Common myeloid progenitor, CD34-positive (primary cell): ENCODE measurements around the gene FILIP1.

Experiments used
- CTCF ChIA-PET: fragments of 350-600 bp; sonication (Branson Sonifier 250); formaldehyde crosslinking; loops from one replicate; lab custom pipeline; 2021; ENCODE audit warnings: antibody characterized with exemption; lab: Charles Lee
- POLR2A ChIA-PET: fragments of 350-600 bp; sonication (Branson Sonifier 250); formaldehyde crosslinking; loops from one replicate; lab custom pipeline; 2021; ENCODE audit warnings: antibody characterized with exemption; lab: Charles Lee
- DNase-seq, 3 donors: peaks; one replicate each; pipeline versions ENCODE4 v3.0.0 to v3.0.0-alpha.2; 2013
- H3K27ac ChIP-seq, 2 experiments: 1 replicate in 1 of 2; 2 replicates in 1 of 2; pipeline ENCODE4 v1.7.0; 2013; ENCODE audit warnings: inconsistent platforms in 2 of 2, low read length in 2 of 2, mild to moderate bottlenecking in 2 of 2, low read depth in 1 of 2, moderate library complexity in 1 of 2; ENCODE audit not compliant: severe bottlenecking in 2 of 2, insufficient read depth in 1 of 2, poor library complexity in 1 of 2
- H3K27me3 ChIP-seq, 5 experiments: replicated peaks in 2 of 5; 1 replicate in 3 of 5; 2 replicates in 2 of 5; pipeline versions ENCODE4 v1.6.1 to v1.7.0; 2013; ENCODE audit warnings: low read length in 4 of 5, mild to moderate bottlenecking in 2 of 5, moderate library complexity in 2 of 5, inconsistent platforms in 1 of 5; ENCODE audit not compliant: insufficient read depth in 5 of 5, control insufficient read depth in 4 of 5
- H3K36me3 ChIP-seq, 4 experiments: 1 replicate in 2 of 4; 2 replicates in 2 of 4; pipeline versions ENCODE4 v1.6.1 to v1.7.0; 2013; ENCODE audit warnings: low read length in 3 of 4, control low read depth in 1 of 4, mild to moderate bottlenecking in 1 of 4; ENCODE audit not compliant: control insufficient read depth in 4 of 4, insufficient read depth in 4 of 4
- H3K4me1 ChIP-seq, 4 experiments: 1 replicate in 3 of 4; 2 replicates in 1 of 4; pipeline versions ENCODE4 v1.6.1 to v1.7.1; 2013; ENCODE audit warnings: low read length in 3 of 4, mild to moderate bottlenecking in 3 of 4, control low read depth in 1 of 4, inconsistent platforms in 1 of 4, moderate library complexity in 1 of 4; ENCODE audit not compliant: control insufficient read depth in 4 of 4, insufficient read depth in 4 of 4; ENCODE audit errors: control extremely low read depth in 1 of 4
- H3K4me3 ChIP-seq, 7 experiments: 1 replicate in 4 of 7; 2 replicates in 3 of 7; pipeline versions ENCODE4 v1.5.1 to v1.7.0; 2013; ENCODE audit warnings: mild to moderate bottlenecking in 7 of 7, low read length in 6 of 7, moderate library complexity in 6 of 7, inconsistent platforms in 2 of 7, low read depth in 2 of 7, control low read depth in 1 of 7; ENCODE audit not compliant: insufficient read depth in 4 of 7, control insufficient read depth in 1 of 7; ENCODE audit errors: extremely low read depth in 1 of 7
- H3K9me3 ChIP-seq, 5 experiments: 1 replicate in 4 of 5; 2 replicates in 1 of 5; pipeline versions ENCODE4 v1.6.1 to v1.7.1; 2013; ENCODE audit warnings: low read length in 4 of 5, mild to moderate bottlenecking in 2 of 5, inconsistent platforms in 1 of 5, low read depth in 1 of 5, moderate library complexity in 1 of 5; ENCODE audit not compliant: control insufficient read depth in 4 of 5, insufficient read depth in 2 of 5; ENCODE audit errors: control extremely low read depth in 1 of 5
- WGBS: methylation state at CpG from one replicate; pipeline ENCODE4 v1.1.5; 2013; ENCODE audit not compliant: insufficient coverage; 5-methylcytosine and 5-hydroxymethylcytosine counted together

FILIP1 gene

DNA sequence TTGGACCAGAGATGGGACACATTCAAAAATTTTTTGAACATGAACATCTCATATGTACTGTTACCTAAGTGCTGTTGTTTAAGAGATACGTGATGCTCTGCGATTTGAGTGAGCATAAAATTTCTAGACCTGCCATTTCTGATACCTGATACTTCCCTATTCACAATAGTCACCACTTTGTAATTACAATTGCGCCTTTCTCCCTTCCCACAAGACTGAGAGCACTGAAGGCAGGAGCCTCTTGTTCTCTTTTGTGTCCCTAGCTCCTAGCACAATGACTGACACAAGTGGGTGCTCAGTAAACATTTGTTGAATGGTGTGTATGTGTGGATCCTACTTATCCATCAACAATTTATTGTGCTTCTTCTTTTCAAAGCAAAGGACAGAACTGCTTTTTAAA lies 116.2 kb downstream of the FILIP1 start:
- no peaks in the 10 kb centered on the region for H3K36me3 ChIP-seq
- no CpG with 5 or more reads among the region's 3 CpGs for WGBS
- POLR2A ChIA-PET, result no interaction called here
- CTCF ChIA-PET, result no interaction called here
- H3K4me1 ChIP-seq, result no peaks in the 10 kb centered on the region
- no peaks in the 10 kb centered on the region for H3K9me3 ChIP-seq
- H3K27me3 ChIP-seq, result peaks cover 0 to 2% (median 0%) of the 10 kb centered on the region in 5 experiments
- H3K27ac ChIP-seq, result no peak overlapping the region
- no peak for DNase-seq
- no peak overlapping the region for H3K4me3 ChIP-seq

DNA sequence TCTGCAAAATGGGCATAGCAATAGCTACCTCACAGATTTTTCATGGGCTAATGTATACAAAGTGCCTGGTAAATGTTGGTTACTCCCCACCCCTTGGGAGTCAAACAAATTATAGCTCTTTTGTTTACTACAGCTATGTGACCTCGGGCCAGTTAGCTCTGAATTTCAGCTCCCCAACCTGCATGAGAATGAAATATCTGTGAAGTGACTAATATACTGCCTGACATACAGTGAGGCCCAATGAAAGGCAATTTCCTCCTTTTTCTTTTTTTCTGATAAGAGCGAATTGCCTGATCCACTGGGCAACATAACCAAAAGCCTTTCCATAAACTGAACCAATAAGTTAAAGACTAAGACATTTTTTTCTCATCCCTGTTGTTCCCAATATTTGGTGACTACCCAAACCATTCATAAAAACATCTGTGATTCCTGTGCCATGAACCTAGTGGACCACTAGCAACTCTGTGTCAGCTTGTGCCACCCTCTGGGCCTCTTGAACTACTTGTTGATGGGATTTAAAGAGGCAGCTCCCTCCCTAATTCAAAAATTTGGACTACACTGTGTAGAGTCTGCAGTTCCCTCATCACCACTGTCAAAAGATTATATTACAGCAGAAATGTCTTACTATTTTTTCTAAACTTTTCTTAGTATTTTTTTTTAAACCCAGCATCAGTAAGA lies 117.1 kb downstream of the FILIP1 start:
- Histone ChIP-seq H3K27me3 (peaks cover 0 to 2% (median 0%) of the 10 kb centered on the region in 5 experiments), H3K9me3 (no peaks in the 10 kb centered on the region), H3K27ac (no peak overlapping the region), H3K4me3 (no peak overlapping the region), H3K4me1 (no peaks in the 10 kb centered on the region), H3K36me3 (no peaks in the 10 kb centered on the region)
- ChIA-PET CTCF (no interaction called here), POLR2A (no interaction called here)
- 100% methylated on average over 1 of the region's 2 CpGs for WGBS
- no peak for DNase-seq

DNA sequence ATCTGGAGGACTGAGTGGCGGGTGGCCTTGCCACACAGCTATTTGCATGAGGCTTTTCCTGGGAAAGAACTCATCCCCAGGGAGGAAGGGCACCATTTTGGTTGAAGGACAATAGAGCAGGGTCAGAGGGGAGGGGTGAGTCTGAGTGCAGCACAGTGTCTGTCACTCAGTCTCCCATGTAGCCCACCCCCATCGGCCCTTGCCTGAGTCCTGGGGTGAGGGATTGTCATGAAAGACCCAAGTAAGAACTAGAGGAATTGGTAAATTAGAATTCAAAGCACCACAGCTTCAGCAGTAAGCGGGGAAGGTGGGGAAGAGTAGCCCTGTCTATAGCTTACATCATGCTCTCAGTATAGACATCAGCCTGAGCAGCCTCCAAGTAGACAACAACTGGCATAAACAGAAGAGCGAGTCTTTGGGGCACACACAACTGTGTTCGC lies 118.6 kb downstream of the FILIP1 start:
- no peak overlapping the region for H3K27ac ChIP-seq
- WGBS, result 84% methylated on average over 3 of the region's 5 CpGs
- no peaks in the 10 kb centered on the region for H3K9me3 ChIP-seq
- POLR2A ChIA-PET, result no interaction called here
- H3K4me1 ChIP-seq, result no peaks in the 10 kb centered on the region
- peaks cover 0 to 2% (median 0%) of the 10 kb centered on the region in 5 experiments for H3K27me3 ChIP-seq
- H3K36me3 ChIP-seq, result no peaks in the 10 kb centered on the region
- H3K4me3 ChIP-seq, result no peak overlapping the region
- CTCF ChIA-PET, result no interaction called here
- no peak for DNase-seq

DNA sequence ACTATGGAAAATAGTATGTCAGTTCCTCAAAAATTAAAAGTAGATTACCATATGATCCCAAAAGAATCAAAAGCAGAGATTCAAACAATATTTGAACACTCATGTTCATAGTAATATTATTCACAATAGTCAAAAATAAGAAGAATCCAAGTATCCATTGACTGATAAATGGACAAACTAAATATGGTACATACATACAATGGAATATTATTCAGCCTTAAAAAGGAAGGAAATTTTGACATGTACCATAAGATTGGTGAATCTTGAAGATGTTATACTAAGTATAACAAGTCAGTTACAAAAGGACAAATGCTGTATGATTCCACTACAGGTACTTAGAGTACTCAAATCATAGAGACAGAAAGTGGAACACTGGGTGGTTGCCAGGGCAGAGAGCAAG lies 120.7 kb downstream of the FILIP1 start:
- CTCF ChIA-PET, result no interaction called here
- no peak overlapping the region for H3K4me3 ChIP-seq

DNA sequence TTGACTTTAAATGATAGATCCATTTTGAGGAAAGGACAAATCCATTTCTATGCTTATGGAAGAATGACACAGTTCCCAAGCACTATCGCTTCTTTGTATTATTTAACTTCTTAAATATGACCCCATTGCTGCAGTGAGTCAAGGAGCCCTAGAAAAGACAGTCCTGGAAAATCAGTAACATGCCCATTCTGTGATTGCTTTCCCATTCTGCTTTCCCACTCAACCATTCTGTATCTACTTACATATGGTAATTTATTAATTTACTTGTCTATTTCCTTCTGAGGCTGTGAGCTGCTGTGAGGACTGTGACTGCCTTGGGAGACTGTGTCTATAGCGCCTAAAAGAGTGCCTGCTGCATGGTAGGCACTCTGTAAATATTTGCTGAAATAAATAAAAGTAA lies 123.6 kb downstream of the FILIP1 start:
- no peak overlapping the region for H3K4me3 ChIP-seq
- no peaks in the 10 kb centered on the region for H3K9me3 ChIP-seq
- POLR2A ChIA-PET, result no interaction called here
- 100% methylated on average over 1 of the region's 2 CpGs for WGBS
- CTCF ChIA-PET, result interaction anchor here (0.9 kb wide), 1 partner anchor 12 kb away, joined by 3 read pairs; no protein-coding TSS in a partner anchor
- no peak overlapping the region for H3K27ac ChIP-seq
- DNase-seq, result no peak
- no peaks in the 10 kb centered on the region for H3K4me1 ChIP-seq
- H3K36me3 ChIP-seq, result no peaks in the 10 kb centered on the region
- peaks cover 0 to 2% (median 0%) of the 10 kb centered on the region in 5 experiments for H3K27me3 ChIP-seq

More for the DNA sequence above, 120.7 kb downstream of the FILIP1 start:
- no peaks in the 10 kb centered on the region for H3K36me3 ChIP-seq
- peaks cover 0 to 2% (median 0%) of the 10 kb centered on the region in 5 experiments for H3K27me3 ChIP-seq
- H3K9me3 ChIP-seq, result no peaks in the 10 kb centered on the region
- no peaks in the 10 kb centered on the region for H3K4me1 ChIP-seq
- POLR2A ChIA-PET, result no interaction called here
- H3K27ac ChIP-seq, result no peak overlapping the region
- DNase-seq, result no peak

DNA sequence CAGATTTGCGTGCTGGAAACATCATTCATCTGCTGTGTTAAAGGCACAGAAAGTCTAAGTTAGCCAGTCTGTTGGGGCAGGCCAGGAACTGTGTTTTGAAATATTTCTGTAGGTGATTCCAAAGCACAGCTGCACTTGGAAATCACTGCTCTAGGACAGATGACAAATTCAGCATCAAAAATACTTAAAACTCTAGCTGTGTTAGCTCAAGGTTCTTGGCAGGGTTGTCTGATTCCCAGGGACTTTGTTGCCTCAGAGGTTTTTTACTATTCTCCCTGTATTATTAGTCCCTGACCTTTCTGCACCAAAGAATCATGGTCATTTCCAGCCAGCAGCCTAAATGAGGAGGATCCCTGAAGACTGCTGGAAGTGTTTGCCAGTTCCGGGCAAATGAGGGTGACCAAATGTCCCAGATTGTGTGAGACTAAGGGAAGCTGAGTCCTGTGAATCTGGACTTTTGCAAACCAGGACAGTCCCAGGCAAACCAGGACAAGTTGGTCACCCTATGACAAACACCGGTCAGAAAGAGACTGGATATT lies 124.7 kb downstream of the FILIP1 start:
- H3K9me3 ChIP-seq, result no peaks in the 10 kb centered on the region
- no peak overlapping the region for H3K27ac ChIP-seq
- H3K27me3 ChIP-seq, result peaks cover 0 to 2% (median 0%) of the 10 kb centered on the region in 5 experiments
- DNase-seq, result no peak
- 94% methylated on average over 2 of the region's 3 CpGs for WGBS
- H3K4me1 ChIP-seq, result no peaks in the 10 kb centered on the region
- H3K36me3 ChIP-seq, result no peaks in the 10 kb centered on the region
- no peak overlapping the region for H3K4me3 ChIP-seq
- POLR2A ChIA-PET, result no interaction called here
- CTCF ChIA-PET, result interaction anchor here (0.9 kb wide), 2 partner anchors 14 to 35 kb away, joined by 3 to 4 read pairs; no protein-coding TSS in a partner anchor

DNA sequence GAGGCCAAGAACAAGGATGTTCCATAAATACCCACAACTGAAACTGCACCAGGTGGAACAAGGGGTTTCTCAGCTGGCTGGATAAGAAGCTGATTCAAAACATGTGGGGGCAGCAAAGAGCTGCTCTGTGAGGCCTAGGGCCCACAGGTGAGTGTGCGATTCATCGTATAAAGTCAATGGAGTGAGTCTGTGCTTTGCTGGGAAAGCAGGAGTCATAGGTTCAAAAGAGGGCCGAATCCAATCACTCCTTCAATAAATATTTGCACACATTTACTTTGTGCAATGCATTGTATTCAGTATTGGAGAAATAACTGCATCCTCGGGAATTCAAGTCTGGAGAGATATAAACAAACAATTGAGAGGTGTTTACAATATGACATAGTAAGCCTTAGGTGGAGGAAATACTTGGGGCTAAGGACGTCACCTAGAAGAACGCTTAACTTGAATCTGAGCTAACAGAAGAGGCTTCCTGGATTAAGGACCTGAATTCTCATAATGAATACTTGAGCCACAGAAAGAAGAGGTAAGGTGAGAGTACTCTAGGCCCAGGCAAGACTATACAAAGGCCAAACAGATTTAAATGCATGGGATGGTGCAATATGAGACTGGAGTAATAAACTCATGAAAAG lies 125.3 kb downstream of the FILIP1 start:
- WGBS, result 100% methylated on average over 1 of the region's 6 CpGs

More for the DNA sequence above, 125.3 kb downstream of the FILIP1 start:
- Histone ChIP-seq H3K9me3 (no peaks in the 10 kb centered on the region), H3K27ac (no peak overlapping the region), H3K27me3 (peaks cover 0 to 2% (median 0%) of the 10 kb centered on the region in 5 experiments), H3K36me3 (no peaks in the 10 kb centered on the region), H3K4me3 (no peak overlapping the region), H3K4me1 (no peaks in the 10 kb centered on the region)
- CTCF ChIA-PET, result no interaction called here
- POLR2A ChIA-PET, result no interaction called here
- no peak for DNase-seq
